GM12865 (cell line): ENCODE results near the gene DCLRE1A.

Experiments
- DNase-seq: peaks from one replicate; pipeline ENCODE4 v3.0.0; 2010; ENCODE audit warnings: low read depth
- H3K4me3 ChIP-seq: 2 replicates; pipeline ENCODE4 v1.5.1; 2011; ENCODE audit warnings: mild to moderate bottlenecking, low read depth, low read length, control low read depth
- TF ChIP-seq, protein P1 (sequence below): IDR thresholded peaks from 2 replicates; pipeline ENCODE4 v1.5.1; 2011; ENCODE audit warnings: low read length, control low read depth, low read depth, inconsistent platforms; ENCODE audit not compliant: insufficient read depth; ENCODE audit errors: missing control alignments

Gene DCLRE1A

DNA sequence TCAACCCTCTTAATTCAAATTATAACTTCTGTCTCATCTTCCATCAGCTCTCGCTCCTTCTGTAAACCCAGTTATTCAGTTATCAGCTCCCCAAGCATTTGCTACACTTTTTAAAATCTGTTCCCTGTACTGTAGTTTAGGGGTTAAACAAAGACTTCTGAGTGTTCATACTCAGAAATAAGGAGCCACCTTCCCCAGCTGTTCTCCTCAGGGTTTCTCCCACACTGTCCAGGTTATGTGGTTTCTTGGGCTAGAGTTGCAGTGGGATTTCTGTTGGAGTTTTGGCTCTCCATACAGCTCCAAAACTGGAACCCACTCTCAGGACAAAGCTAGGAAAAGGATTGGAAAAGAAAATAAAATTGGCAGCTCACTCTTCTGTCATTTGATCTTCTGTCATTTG, 21.3 kb upstream of the DCLRE1A start:
- no peak for DNase-seq
- TF ChIP-seq, protein P1, sequence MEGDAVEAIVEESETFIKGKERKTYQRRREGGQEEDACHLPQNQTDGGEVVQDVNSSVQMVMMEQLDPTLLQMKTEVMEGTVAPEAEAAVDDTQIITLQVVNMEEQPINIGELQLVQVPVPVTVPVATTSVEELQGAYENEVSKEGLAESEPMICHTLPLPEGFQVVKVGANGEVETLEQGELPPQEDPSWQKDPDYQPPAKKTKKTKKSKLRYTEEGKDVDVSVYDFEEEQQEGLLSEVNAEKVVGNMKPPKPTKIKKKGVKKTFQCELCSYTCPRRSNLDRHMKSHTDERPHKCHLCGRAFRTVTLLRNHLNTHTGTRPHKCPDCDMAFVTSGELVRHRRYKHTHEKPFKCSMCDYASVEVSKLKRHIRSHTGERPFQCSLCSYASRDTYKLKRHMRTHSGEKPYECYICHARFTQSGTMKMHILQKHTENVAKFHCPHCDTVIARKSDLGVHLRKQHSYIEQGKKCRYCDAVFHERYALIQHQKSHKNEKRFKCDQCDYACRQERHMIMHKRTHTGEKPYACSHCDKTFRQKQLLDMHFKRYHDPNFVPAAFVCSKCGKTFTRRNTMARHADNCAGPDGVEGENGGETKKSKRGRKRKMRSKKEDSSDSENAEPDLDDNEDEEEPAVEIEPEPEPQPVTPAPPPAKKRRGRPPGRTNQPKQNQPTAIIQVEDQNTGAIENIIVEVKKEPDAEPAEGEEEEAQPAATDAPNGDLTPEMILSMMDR = no peak
- H3K4me3 ChIP-seq = no peak overlapping the region

DNA sequence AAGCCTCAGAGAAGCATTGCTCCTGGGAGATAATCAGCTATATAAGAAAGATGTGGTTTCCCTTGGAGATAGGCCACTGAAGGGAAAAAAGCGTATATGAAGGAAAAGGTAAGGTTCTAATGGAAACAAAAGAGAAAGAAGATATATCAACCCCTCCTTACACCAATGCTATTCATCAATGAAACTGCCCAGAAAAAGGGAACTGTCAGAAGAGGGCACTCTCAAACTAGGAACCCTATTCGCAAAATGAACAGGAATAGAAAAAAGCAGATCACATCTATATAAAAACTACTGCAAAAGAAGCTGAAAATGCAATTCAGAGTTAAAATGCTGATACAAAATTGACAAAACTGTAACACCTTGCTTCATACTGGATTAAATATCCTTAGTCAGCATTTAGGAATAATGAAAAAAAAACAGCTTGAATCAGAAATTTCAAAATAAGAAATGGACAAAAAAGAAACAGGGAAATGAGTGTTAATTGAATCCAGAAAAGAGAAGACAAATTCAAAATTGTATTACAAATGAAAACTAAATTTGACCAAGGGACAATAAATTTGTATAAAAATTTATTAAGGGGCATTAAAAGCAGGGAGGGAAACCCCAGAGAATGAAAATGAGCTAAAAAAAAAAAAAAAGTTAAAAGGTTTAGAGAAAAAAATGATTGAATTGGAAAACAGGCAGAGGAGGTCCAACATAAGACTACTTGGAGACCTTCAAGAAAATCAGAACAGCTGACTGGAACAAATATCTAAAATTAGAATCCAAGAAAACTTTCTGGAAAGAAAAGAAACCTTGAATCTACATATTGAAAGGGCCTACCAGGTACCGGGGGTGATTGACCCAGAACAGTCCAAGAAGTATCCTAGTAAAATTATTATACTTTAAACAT, 18.5 kb upstream of the DCLRE1A start:
- TF ChIP-seq, protein P1 = peak; percentile 9
- DNase-seq = peak; percentile 18
- no peak overlapping the region for H3K4me3 ChIP-seq

DNA sequence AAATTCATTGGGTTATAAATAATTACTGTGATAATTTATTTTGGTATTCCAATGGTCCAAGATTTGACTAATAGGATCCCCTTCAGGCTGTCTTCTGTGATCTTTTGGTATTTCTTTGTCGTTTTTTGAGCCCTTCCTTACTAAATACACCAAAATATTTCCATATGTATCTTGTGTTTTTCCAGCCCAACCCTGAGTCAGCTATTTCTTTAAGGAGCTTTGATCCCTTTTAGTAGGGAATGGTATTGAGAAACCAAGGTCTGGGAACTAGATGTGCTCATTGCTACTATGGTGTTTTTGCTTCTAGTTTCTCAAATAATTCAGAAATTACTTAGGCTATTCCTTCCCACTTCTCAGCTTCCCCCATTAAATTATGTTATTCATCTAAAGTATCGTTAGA, 15.9 kb upstream of the DCLRE1A start:
- no peak for DNase-seq
- H3K4me3 ChIP-seq = no peak overlapping the region
- TF ChIP-seq, protein P1 = no peak

DNA sequence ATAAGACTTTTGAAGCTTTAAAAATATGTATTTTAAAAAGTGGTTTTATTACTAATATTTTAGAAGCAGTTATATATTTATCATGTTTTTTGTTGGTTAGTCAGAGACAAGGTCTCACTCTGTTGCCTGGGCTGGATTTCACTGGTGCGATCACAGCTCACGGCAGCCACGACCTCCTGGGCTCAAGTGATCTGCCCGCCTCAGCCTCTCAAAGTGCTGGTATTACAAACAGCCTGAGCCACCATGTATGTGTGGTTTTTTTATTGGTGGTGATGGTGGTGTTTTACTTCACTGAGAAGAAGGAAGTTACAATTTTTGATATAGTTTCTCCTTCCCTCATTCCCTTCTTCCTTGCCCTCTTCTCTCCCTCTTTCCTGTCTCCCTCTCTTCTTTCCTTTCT, 14.0 kb upstream of the DCLRE1A start:
- TF ChIP-seq, protein P1 = no peak
- no peak for DNase-seq
- H3K4me3 ChIP-seq = no peak overlapping the region

DNA sequence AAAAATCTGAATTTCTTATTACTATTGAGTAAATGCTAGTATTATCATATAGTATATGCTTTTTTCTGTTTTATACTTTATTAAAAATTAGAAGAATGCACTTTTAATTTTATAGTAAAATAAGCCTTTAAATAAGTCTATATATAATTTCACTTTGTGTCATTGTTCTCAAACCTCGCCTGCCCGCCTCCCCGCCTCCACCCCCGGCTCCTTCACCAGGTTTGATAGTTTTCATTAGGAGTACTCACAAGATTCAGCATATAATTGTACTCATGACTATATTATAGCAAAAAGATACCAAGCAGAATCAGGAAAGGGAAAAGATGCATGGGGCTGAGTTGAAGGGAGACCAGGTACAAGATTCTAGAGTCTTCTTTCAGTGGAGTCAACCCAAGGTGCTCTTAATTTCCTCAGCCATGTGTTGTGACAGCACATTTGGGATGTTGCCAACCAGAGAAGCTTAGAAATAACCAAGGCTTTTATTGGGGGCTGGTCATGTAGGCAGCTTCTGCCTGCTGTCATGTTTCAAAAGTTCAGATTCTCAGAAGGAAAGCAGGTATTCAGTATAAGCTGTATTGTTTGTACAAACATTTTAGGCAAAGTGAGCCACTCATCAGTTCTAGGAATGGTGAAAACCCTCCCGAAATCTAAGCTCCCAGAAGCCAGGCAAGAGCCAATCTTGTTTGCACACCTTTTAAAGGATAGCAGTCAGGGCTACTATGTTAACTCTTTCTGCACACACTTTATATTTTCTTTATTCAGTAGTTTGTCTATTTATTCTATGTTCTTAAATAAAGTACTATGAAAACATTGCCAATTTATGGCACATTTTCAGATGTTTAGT, 12.9 kb upstream of the DCLRE1A start:
- TF ChIP-seq, protein P1 = no peak
- H3K4me3 ChIP-seq = no peak overlapping the region
- DNase-seq = no peak

DNA sequence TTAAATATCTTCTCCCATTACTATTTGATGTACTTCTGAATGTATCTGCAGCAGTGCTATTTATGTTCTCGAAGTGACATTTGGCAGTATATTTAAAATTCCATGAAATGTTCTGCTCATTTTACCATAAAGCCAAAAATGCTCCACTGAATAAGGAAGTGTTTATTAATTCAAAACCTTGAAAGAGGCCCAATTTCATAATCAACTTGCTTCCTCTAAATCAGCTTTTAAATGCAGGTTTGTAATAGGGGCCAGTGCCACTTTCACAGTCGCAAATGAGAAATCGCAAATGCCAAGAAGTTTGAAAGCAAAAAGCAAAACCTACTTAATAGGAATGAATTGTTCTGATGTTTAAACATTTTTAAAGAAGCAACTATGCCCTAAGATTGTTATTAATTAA, 12.0 kb upstream of the DCLRE1A start:
- DNase-seq = no peak
- TF ChIP-seq, protein P1 = no peak
- H3K4me3 ChIP-seq = no peak overlapping the region
